ENCODE results near the gene XAGE5. TPM values are rescaled to one million over a fixed set of nuclear protein-coding genes. Genes with fewer than 3 reads are reported as not detected.

The XAGE5 gene
- total RNA-seq: not detected in 2 replicates

GRCh38 chrX:52811065-52811625 is at the start of gene XAGE5:
TSS of gene XAGE5 (plus strand) at chrX:52811287. CDS start at chrX:52812567, 1,280 bp downstream.

GRCh38 chrX:52797327-52797726 is 13.8 kb upstream of the XAGE5 start, which contains the start of gene SPANXN5:
TSS of gene SPANXN5 (minus strand) at chrX:52797427. CDS start at chrX:52797348, 79 bp downstream.

Other genes with a start within 250 kb of the XAGE5 start
- not detected in 2 replicates for gene SSX7, start 156.4 kb upstream of the XAGE5 start, total RNA-seq
- not detected in 2 replicates for gene SSX2, start 104.1 kb upstream of the XAGE5 start, total RNA-seq
- not detected in 2 replicates for gene SSX2B, start 60.0 kb upstream of the XAGE5 start, total RNA-seq
- not detected in 2 replicates for gene SPANXN5, start 13.9 kb upstream of the XAGE5 start, total RNA-seq
- gene XAGE3, start 56.8 kb downstream of the XAGE5 start, total RNA-seq: not detected in 2 replicates
- 5.8 and 6.2 TPM in 2 replicates for gene FAM156B, start 86.0 kb downstream of the XAGE5 start, total RNA-seq
- gene FAM156A, start 147.2 kb downstream of the XAGE5 start, total RNA-seq: 5.5 and 12.2 TPM in 2 replicates
- 0.65 and 4.0 TPM in 2 replicates for gene GPR173, start 237.5 kb downstream of the XAGE5 start, total RNA-seq

All from bladder microvascular endothelial cell (primary cell).